MV-4-11 (cell line): Measurements from ENCODE around the gene OSTN.
A peak's percentile ranks its signal among the peaks of the same experiment; 100 is the strongest.
"Not testable (repeated sequence)": the region's sequence is repeated elsewhere in the genome, so short reads cannot be mapped to it uniquely, and the experiment has no call there.

Experiments used
- DNase-seq: peaks from one replicate; lab custom pipeline; 2025; lab: John Stamatoyannopoulos, UW

The OSTN gene

GRCh38 chr3:191198932-191199331, at the start of gene OSTN:
Gene OSTN (plus strand): TSS chr3:191199241. CDS start chr3:191212533, 13,292 bp downstream.
- DNase-seq, result no peak

GRCh38 chr3:191151653-191152052, 47.4 kb upstream of the OSTN start:
- no peak for DNase-seq

- no peak for DNase-seq
These were observed 44.2 kb upstream of the OSTN start for GRCh38 chr3:191154827-191155226.

- DNase-seq, result no peak
These were observed 40.8 kb upstream of the OSTN start for GRCh38 chr3:191158247-191158646.

GRCh38 chr3:191158815-191159214, 40.2 kb upstream of the OSTN start:
- DNase-seq, result no peak

- no peak for DNase-seq
These were observed 33.2 kb upstream of the OSTN start for GRCh38 chr3:191165802-191166201.

GRCh38 chr3:191166368-191166767, 32.7 kb upstream of the OSTN start:
- no peak for DNase-seq

GRCh38 chr3:191169566-191169965, 29.5 kb upstream of the OSTN start:
- DNase-seq, result no peak

GRCh38 chr3:191170097-191170496, 28.9 kb upstream of the OSTN start:
- DNase-seq, result no peak

- no peak for DNase-seq
These were observed 23.9 kb upstream of the OSTN start for GRCh38 chr3:191175102-191175501.

GRCh38 chr3:191176038-191176785, 22.8 kb upstream of the OSTN start:
- no peak for DNase-seq

- not testable (repeated sequence) for DNase-seq
These were observed 13.7 kb upstream of the OSTN start for GRCh38 chr3:191185382-191185781.

- DNase-seq, result not testable (repeated sequence)
These were observed 10.8 kb upstream of the OSTN start for GRCh38 chr3:191188246-191188645.

- DNase-seq, result not testable (repeated sequence)
These were observed 6.8 kb upstream of the OSTN start for GRCh38 chr3:191192270-191192669.

GRCh38 chr3:191192941-191193340, 6.1 kb upstream of the OSTN start:
- no peak for DNase-seq

GRCh38 chr3:191197761-191198306, 1.2 kb upstream of the OSTN start:
- no peak for DNase-seq

- DNase-seq, result no peak
These were observed 561 bp upstream of the OSTN start for GRCh38 chr3:191198480-191198879.

- DNase-seq, result no peak
These were observed 11.0 kb downstream of the OSTN start for GRCh38 chr3:191210032-191210431.

- no peak for DNase-seq
These were observed 17.5 kb downstream of the OSTN start for GRCh38 chr3:191216510-191216909.

- no peak for DNase-seq
These were observed 18.3 kb downstream of the OSTN start for GRCh38 chr3:191217301-191217700.

- DNase-seq, result peak; percentile 36
These were observed 21.9 kb downstream of the OSTN start for GRCh38 chr3:191220908-191221307.

- no peak for DNase-seq
These were observed 22.6 kb downstream of the OSTN start for GRCh38 chr3:191221638-191222037.

GRCh38 chr3:191227541-191227940, 28.5 kb downstream of the OSTN start:
- no peak for DNase-seq

GRCh38 chr3:191234216-191234615, 35.2 kb downstream of the OSTN start:
- DNase-seq, result no peak
